HG03064 (cell line): ENCODE results near the gene TBC1D2.
"Not testable (repeated sequence)": the region's sequence is repeated elsewhere in the genome, so short reads cannot be mapped to it uniquely, and the experiment has no call there.

ENCODE experiments used
- ATAC-seq: cut with Tn5 transposase; IDR thresholded peaks from one replicate; pipeline ENCODE4 v1.9.1; 2021; ENCODE audit warnings: low read depth; ENCODE audit not compliant: unreplicated experiment

The TBC1D2 gene

GRCh38 chr9:98255578-98256296 is at the start of gene TBC1D2:
TSS of gene TBC1D2 (minus strand) at chr9:98255649. CDS start at chr9:98255541, 108 bp downstream.
- ATAC-seq: peak; percentile 89

DNA sequence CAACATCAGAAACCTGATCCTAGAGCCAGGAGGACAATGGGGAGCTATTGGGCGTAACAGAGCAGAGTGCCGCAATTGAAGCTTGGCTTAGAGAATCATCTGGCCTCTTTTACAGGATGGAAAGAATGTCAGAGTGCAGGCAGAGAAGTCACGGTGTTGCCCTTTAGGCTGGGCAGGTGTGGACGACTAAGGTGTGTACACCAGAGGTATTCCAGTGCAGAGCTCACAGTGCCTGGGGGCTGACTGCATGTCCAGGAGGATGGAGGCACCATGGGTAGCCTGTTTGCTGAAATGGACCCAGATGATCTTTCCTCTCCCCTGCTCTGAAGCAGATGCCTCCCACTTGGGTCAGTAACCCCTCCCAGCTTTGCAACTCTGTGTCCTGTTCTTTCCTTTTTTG is 48.9 kb upstream of the TBC1D2 start:
- ATAC-seq: no peak

DNA sequence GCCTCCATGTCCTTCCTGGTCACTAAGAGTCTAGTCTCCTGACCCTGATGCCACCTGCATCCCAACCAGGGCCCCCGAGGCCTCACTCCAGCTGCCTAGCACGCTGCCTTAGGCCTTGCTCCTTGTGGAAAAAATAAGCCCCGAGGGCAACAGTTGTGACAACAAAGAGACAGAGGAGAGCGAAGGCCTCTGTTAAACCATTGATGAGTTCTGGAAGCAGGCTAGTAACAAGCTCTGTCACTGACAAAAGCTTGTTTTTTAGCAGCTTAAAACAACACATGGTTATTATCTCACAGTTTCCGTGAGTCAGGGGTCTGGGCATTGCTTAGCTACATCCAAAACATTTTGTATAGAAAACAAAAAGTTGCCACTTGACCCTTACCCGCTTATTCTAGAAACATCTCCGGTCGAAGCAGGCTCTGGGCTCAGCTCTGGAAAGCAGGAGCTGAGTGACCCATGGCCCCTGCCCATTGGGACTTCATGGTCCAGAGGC is 48.2 kb upstream of the TBC1D2 start:
- no peak for ATAC-seq

GRCh38 chr9:98302938-98303632 is 47.6 kb upstream of the TBC1D2 start:
- no peak for ATAC-seq

DNA sequence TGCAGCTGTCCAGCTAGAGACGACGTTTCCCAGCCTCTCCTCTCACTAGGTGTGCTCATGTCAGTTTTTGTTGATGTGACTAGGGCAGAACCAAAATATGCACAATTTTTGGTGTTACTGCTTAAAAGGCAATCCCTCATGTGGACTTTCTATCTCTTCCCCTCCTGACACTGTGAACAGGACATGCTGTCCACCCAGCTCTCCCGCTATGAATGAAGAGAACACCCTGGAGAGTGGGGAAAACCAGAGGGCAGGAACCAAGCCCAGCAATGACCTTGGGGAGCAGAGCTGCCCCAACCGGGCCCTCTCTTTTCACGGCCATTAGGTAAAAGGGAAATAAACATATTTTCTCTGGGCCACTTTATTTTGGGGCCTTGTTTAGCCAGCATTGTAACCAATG is 46.7 kb upstream of the TBC1D2 start:
- no peak for ATAC-seq

GRCh38 chr9:98300611-98301010 is 45.2 kb upstream of the TBC1D2 start:
- no peak for ATAC-seq

- no peak for ATAC-seq
Observed at GRCh38 chr9:98298476-98298875, 43.0 kb upstream of the TBC1D2 start.

GRCh38 chr9:98295824-98296223 is 40.4 kb upstream of the TBC1D2 start:
- no peak for ATAC-seq

- ATAC-seq: no peak
Observed at GRCh38 chr9:98291820-98292219, 36.4 kb upstream of the TBC1D2 start.

DNA sequence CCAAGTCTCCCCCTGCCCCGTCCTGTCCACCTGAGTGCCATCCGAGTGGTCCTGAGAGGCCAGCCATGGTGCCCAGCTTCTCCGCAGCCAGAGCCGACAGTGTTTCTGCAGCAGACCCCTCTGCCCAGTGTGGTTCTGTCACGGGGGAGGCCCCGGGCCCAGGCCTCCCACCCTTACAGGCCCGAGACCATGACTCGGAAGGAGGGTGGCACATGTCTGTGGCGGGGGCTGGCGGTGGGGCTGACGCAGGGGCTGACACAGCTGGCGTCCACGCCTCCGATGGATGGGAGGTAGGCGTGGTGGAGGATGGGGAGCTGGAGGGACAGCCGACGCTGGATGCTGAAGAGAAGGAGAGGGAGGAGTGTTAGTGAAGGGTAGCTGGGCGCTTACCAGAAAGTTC is 35.0 kb upstream of the TBC1D2 start:
- no peak for ATAC-seq

GRCh38 chr9:98289614-98290201 is 34.3 kb upstream of the TBC1D2 start:
- no peak for ATAC-seq

DNA sequence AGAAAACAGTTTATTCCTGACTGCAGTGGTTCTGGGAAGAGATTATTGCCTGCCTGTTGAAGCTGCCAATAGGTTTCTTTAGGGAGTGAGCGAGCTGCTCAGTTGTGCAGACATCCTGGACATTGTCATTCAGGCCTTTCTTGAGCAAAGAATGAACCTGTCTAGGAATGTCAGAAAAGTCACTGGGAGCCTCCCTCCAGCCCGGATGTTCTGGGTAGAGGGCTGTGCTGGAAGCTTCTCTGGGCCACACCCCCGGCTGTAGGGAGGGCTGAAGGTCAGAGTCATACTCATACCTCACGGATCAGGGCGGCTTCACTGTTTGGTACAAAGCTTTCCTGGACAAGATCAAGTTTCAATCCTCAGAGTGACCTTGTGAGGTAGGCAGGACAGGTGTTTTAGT is 33.4 kb upstream of the TBC1D2 start:
- no peak for ATAC-seq

DNA sequence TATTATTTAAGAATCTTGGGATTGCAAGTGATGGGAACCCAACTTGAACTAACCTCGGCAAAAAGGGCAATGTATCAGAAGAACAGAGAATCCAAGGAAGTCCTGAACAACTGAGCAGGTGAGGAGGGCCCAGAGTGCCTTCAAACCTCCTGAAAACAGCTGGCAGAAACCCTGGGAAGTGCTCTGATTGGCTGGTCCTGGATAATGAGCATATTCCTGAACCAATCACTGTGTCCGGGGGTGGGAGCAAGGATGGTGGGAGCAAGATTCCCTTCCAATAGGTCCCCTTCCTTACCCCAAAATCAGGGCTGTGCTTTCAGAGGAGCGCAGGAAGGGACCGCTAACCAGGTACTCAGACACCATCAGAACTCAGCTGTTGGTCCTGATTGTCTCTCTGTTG is 31.9 kb upstream of the TBC1D2 start:
- no peak for ATAC-seq

GRCh38 chr9:98285446-98285845 is 30.0 kb upstream of the TBC1D2 start:
- no peak for ATAC-seq

GRCh38 chr9:98284754-98285153 is 29.3 kb upstream of the TBC1D2 start:
- ATAC-seq: no peak

GRCh38 chr9:98283143-98283542 is 27.7 kb upstream of the TBC1D2 start:
- not testable (repeated sequence) for ATAC-seq

DNA sequence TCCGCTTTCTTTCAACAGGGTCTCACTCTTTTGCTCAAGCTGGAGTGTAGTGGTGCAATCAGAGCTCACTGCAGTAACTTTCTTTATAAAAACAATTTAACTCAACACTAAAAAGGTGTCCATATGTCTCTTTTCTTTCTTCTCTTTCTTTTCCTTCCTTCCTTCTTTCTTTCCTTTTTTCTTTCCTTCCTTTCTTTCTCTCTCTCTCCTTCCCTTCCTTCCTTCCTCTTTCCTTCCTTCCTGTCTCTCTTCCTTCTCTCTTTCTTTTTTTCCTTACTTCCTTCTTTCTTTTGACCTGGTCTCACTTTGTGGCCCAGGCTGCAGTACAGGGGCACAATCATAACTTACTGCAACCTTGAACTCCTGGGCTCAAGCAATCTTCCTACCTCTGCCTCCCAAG is 25.8 kb upstream of the TBC1D2 start:
- ATAC-seq: no peak

GRCh38 chr9:98280574-98280973 is 25.1 kb upstream of the TBC1D2 start:
- no peak for ATAC-seq

DNA sequence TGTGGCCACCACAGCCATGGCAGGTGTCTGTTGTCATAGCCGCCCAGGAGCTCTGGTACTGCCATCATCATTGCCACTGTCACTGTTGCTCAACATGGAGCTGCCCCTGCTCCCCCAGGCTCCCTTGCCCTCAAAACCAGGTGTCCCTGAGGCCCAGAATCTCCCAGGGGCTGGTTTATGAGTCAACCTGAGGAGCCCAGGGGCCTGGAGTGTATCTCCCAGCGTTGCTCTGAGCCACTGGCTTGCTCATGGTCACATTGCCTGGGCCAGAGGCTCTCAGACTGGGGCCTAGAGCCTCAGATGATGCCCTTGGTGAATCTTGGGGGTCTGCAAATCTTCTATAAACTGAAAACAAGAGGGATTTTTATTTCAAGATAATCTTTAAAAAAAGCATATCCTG is 24.7 kb upstream of the TBC1D2 start:
- ATAC-seq: no peak

GRCh38 chr9:98276907-98277469 is 21.5 kb upstream of the TBC1D2 start:
- ATAC-seq: no peak

DNA sequence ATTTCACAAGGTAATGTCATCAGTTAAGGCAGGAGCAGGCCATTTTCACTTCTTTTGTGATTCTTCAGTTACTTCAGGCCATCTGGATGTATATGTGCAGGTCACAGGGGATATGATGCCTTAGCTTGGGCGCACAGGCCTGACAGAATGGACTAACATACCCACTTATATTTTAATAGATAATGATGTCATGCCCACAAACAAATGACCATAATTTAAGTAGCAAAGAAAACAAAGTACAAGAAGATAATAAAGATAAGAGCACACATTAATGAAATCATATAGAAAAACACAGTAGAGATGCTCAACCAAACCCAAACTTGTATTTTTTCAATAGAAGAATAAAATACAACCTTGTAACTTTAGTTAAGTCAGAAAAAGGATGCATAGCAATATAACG is 19.7 kb upstream of the TBC1D2 start:
- ATAC-seq: no peak
